ENCODE measurements around the gene SLC9A3.
"Not testable (repeated sequence)": the region's sequence is repeated elsewhere in the genome, so short reads cannot be mapped to it uniquely, and the experiment has no call there.

SLC9A3 gene

DNA sequence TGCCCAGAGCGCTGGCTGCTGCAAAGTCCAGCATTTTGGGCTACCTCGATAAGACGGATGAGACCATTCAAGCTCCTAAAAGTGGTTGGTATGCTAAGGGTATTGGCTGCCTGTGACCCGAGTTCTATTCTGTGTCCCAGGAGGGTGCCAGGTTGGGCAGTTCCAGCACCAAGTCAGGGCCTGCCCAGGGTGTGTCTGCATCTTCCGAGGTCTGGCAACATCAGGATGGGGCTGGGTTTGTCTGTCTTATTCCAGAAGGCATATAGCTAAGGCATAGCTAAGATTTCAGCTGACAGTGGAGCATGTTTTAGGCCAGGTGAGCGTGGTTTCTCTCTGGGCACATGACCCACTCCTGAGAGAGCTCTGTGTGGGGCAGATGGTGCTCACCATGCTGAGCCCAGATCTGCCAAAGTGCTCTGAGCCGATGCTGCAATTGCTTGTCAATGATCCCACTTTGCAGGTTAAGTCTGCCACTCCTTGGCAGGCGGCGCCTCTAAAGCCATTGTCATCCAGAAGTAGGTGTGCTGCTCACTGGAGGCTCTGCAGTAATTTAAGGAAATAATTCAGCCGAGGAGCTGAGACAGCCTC is 7.8 kb downstream of the SLC9A3 start:
- H3K27ac Mint-ChIP-seq: no peak overlapping the region
- peaks cover 72% of the 10 kb centered on the region for H3K27me3 Mint-ChIP-seq
- CTCF ChIA-PET: no interaction called here
- no peak for DNase-seq
- H3K4me3 Mint-ChIP-seq: no peak overlapping the region
- H3K36me3 Mint-ChIP-seq: no peaks in the 10 kb centered on the region
- H3K9me3 Mint-ChIP-seq: no peaks in the 10 kb centered on the region
- H3K4me1 Mint-ChIP-seq: no peaks in the 10 kb centered on the region

DNA sequence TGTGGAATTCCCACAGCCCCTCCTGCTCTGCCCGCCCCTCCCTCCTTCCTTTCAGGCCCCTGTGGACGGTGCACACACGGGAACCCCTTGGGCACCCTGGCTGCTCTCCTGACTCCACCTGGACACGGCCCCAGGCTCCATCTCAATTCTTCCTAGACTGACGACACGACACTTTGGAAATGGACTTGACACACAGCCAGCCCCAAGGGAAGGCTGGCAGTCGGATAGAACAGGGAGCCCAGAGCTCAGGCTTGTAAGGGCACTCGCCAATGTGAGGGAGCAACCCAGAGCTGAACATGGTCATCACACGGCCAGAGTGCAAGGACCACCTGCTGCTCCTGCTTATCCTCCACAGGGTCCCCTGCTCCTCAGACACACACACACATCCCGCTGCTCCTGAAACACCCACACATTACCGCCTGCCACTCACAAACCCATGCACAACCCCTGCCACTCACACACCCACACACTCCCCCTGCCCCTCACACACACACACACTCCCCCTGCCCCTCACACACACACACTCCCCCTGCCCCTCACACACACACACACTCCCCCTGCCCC is 8.9 kb downstream of the SLC9A3 start:
- no peaks in the 10 kb centered on the region for H3K9me3 Mint-ChIP-seq
- H3K36me3 Mint-ChIP-seq: no peaks in the 10 kb centered on the region
- no peaks in the 10 kb centered on the region for H3K4me1 Mint-ChIP-seq
- peaks cover 64% of the 10 kb centered on the region for H3K27me3 Mint-ChIP-seq
- no peak overlapping the region for H3K27ac Mint-ChIP-seq
- no peak for DNase-seq
- CTCF ChIA-PET: no interaction called here
- H3K4me3 Mint-ChIP-seq: no peak overlapping the region

DNA sequence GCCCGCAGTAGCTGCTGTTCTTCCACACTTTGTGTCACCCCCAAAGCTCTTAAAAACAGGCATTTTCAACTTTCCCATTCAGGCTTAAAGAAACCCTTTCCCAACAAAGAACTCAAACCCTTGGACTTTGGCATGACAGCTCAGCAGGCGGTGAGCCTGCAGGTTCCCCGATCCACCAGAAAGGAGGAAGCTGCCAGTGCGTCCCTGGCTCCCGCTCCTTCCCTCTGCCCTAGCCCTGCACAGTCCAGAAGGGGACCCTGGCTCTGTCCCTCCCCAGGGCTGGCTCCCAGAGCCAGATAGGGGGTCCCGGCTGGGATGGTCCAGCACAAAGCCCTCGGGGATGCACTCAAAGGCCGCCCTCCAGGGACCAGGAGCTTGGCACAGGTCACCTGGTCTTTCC is 9.6 kb downstream of the SLC9A3 start:
- Mint-ChIP-seq H3K4me3 (no peak overlapping the region), H3K27ac (no peak overlapping the region), H3K27me3 (peaks cover 66% of the 10 kb centered on the region), H3K9me3 (no peaks in the 10 kb centered on the region), H3K36me3 (no peaks in the 10 kb centered on the region), H3K4me1 (no peaks in the 10 kb centered on the region)
- CTCF ChIA-PET: no interaction called here
- DNase-seq: no peak

- Mint-ChIP-seq H3K27ac (no peak overlapping the region), H3K9me3 (no peaks in the 10 kb centered on the region), H3K27me3 (peaks cover 66% of the 10 kb centered on the region), H3K36me3 (no peaks in the 10 kb centered on the region), H3K4me1 (no peaks in the 10 kb centered on the region), H3K4me3 (no peak overlapping the region)
- no peak for DNase-seq
- CTCF ChIA-PET: no interaction called here
These were observed 10.2 kb downstream of the SLC9A3 start for GRCh38 chr5:514101-514485.

DNA sequence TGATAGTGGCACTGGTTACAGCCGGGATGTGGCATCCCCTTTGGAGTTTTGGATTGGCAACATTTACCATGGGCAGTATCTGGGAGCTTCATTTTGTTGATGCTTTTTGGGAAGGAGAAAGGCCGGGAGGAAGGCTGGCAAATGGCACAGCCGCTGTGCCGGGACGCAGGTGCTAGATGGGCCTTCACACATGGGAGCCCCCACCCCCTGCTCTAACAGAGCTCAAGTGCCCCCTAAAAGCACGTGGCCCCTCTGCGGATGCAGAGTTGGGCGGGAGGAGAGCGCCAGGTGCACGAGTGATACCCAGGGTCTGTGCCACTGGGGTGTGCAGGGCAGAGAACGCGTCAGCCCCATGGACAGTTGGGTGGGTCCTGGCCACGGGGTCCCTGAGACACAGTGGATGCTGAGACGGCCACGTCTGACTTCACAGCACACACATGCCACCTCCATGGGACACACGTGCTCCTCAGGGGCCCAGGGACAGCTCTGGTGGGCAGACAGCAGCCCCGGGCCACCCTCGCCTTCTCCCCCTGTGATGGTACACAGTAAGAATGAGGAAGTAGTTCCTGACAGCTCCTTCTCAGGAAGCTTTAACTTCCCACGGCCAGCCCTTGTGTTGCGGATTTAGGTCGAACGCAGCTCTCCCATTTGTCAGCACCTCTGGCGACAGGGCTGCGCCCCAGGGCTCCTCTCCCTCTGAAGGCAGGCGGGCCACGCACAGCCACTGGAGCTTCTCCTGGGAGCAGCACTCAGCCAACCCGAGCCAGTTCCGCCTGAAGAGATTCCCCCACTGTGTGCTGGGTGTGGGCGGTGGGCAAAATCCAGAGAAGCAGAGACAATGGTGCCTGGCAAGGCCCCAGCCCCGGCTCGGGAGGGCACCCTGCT is 10.8 kb downstream of the SLC9A3 start:
- peaks cover 60% of the 10 kb centered on the region for H3K27me3 Mint-ChIP-seq
- H3K4me3 Mint-ChIP-seq: no peak overlapping the region
- CTCF ChIA-PET: interaction anchor here (1.1 kb wide), 1 partner anchor 67 kb away, joined by 3 read pairs; no protein-coding TSS in a partner anchor
- H3K4me1 Mint-ChIP-seq: no peaks in the 10 kb centered on the region
- DNase-seq: no peak
- H3K27ac Mint-ChIP-seq: no peak overlapping the region
- H3K9me3 Mint-ChIP-seq: no peaks in the 10 kb centered on the region
- H3K36me3 Mint-ChIP-seq: no peaks in the 10 kb centered on the region

GRCh38 chr5:511476-511875 is 12.8 kb downstream of the SLC9A3 start:
- Mint-ChIP-seq H3K4me3 (no peak overlapping the region), H3K4me1 (no peaks in the 10 kb centered on the region), H3K9me3 (no peaks in the 10 kb centered on the region), H3K36me3 (no peaks in the 10 kb centered on the region), H3K27ac (no peak overlapping the region), H3K27me3 (peaks cover 43% of the 10 kb centered on the region)
- no peak for DNase-seq
- CTCF ChIA-PET: no interaction called here

DNA sequence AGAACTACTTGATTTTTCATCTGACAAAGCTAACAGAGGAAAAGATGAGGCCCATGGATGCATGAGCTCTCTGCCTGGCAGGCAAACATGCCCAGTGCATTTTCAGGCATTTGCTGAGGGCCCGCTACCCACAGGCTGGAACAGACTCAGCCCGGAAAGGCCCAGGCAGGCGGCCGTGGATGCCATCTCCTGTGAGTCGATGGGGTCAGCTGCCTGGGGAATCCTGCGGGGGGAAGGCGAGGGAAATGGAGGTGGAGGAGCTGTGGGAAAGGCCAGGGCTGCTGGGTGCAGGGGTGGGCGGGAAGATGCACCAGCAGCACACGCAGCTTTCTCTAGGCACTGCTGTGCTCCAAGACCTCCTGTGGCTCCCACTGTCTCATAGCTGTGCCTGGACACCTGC is 13.7 kb downstream of the SLC9A3 start:
- CTCF ChIA-PET: no interaction called here
- peaks cover 37% of the 10 kb centered on the region for H3K27me3 Mint-ChIP-seq
- no peak overlapping the region for H3K27ac Mint-ChIP-seq

DNA sequence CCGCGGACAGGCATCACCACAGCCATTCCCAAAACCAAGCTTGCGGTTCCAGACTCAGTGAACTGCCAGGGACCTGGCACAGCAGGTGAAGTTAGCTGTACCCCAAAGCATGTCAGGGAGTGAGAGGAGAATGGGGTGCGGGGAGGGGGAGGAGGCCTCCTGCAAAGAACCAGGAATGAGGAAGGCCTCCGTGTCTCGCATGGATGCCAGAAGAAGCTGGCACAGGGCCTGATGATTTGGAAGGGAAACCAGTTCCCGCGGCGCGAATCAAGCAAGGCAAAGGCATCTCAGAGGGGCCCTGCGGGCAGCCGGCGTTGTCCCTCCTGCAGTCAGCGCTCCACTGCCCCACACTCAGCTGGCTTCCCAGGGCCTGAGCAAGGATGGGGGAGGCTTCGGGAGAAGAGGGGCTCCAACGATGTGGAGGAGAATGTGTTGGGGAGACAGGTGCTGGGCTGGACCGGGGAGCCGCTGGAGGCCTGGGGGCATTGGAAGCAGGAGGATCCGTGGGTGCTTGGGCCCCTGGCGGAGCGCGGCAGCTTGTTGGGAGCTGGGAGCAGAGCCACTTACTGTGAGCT is 14.6 kb downstream of the SLC9A3 start:
- H3K27ac Mint-ChIP-seq: no peak overlapping the region
- CTCF ChIA-PET: no interaction called here
- no peaks in the 10 kb centered on the region for H3K4me1 Mint-ChIP-seq
- no peak overlapping the region for H3K4me3 Mint-ChIP-seq
- H3K36me3 Mint-ChIP-seq: no peaks in the 10 kb centered on the region
- peaks cover 29% of the 10 kb centered on the region for H3K27me3 Mint-ChIP-seq
- H3K9me3 Mint-ChIP-seq: no peaks in the 10 kb centered on the region
- no peak for DNase-seq

More for the DNA sequence above, 13.7 kb downstream of the SLC9A3 start:
- Mint-ChIP-seq H3K9me3 (no peaks in the 10 kb centered on the region), H3K4me3 (no peak overlapping the region), H3K4me1 (no peaks in the 10 kb centered on the region), H3K36me3 (no peaks in the 10 kb centered on the region)
- DNase-seq: no peak

- H3K36me3 Mint-ChIP-seq, H3K9me3 Mint-ChIP-seq, H3K4me3 Mint-ChIP-seq, CTCF ChIA-PET, H3K4me1 Mint-ChIP-seq, H3K27ac Mint-ChIP-seq, DNase-seq: not testable (repeated sequence)
- peaks cover 28% of the 10 kb centered on the region for H3K27me3 Mint-ChIP-seq
These were observed 16.2 kb downstream of the SLC9A3 start for GRCh38 chr5:507986-508575.

DNA sequence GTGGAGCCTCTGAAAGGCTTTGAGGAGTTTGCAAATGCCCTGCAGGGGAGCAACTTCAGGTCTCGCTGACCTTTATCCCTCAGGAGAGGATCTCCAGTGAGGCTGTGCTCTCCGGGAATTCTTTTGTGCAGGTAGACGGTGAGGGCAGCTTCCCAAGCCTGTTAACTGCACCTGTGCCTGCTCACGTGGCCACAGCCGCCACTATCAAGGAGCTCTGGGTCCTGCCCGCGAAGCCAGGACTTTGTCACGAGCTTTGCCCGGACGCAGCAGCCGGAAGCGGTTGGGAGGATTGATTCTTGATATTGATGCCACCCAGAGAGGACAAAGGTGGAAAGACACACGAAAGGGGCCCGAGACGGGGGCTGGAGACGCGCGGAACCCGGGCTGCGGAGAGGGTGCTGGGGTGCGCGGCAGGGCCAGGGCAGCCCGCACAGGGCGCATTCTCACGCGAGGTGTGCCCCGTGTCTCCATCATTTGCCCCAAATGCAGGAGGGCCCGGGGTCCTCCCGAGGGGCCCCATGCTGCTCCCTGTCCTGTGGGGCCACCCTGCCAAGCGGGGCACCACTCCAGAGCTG is 18.2 kb downstream of the SLC9A3 start:
- no peak for DNase-seq
- Mint-ChIP-seq H3K27me3 (peaks cover 43% of the 10 kb centered on the region), H3K27ac (peak overlapping the region; percentile 37), H3K4me1 (no peaks in the 10 kb centered on the region), H3K9me3 (no peaks in the 10 kb centered on the region), H3K4me3 (no peak overlapping the region), H3K36me3 (no peaks in the 10 kb centered on the region)
- CTCF ChIA-PET: no interaction called here

DNA sequence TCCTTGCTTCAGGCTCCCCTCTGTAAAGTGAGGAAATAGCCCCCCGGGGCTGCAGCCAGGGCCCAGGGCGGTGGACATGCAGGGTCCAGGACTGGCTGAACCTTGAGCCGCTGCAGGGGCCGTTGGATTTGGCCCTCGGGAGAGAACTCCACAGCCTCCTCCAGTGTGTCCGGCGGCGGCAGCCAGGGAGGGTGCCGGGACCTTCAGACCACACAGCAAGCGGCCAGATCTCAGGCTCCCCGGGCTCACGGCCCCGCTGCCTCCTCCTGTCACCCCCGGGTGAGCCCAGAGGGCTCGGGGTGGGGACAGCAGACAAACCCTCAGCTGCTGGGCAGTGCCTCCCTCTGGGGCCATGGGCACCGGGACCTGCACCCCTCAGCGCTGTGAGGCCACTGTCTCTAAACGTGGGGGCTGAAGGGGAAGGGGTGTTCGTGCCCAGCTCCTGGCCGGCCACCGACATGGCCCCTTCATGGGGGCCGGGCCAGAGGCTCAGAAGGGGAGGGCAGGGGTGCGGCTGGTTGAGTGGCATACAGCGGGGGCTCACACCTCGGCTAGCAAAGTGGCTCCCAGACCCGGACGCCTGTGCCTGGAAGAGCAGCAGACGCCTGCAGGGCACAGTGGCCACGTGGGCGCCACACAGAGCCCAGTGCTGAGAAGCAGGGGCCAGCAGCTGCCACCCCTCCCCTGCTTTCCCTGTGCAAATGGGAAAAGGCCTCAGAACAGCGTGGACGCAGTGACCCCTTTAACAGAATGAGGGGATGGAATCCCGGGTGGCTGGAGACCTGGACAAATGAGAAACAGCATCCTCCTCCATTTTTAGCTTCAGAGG is 19.7 kb downstream of the SLC9A3 start:
- no peak overlapping the region for H3K27ac Mint-ChIP-seq
- H3K4me3 Mint-ChIP-seq: no peak overlapping the region
- no peak for DNase-seq
- H3K9me3 Mint-ChIP-seq: no peaks in the 10 kb centered on the region
- no peaks in the 10 kb centered on the region for H3K4me1 Mint-ChIP-seq
- peaks cover 46% of the 10 kb centered on the region for H3K27me3 Mint-ChIP-seq
- CTCF ChIA-PET: no interaction called here
- no peaks in the 10 kb centered on the region for H3K36me3 Mint-ChIP-seq

- no peak overlapping the region for H3K27ac Mint-ChIP-seq
- H3K4me3 Mint-ChIP-seq: no peak overlapping the region
- H3K4me1 Mint-ChIP-seq: no peaks in the 10 kb centered on the region
- peaks cover 57% of the 10 kb centered on the region for H3K27me3 Mint-ChIP-seq
- CTCF ChIA-PET: interaction anchor here (1.5 kb wide), 1 partner anchor 314 kb away, joined by 3 read pairs; no protein-coding TSS in a partner anchor
- H3K9me3 Mint-ChIP-seq: no peaks in the 10 kb centered on the region
- no peak for DNase-seq
- no peaks in the 10 kb centered on the region for H3K36me3 Mint-ChIP-seq
These were observed 21.7 kb downstream of the SLC9A3 start for GRCh38 chr5:502325-503079.

- Mint-ChIP-seq H3K27me3 (peaks cover 62% of the 10 kb centered on the region), H3K27ac (no peak overlapping the region), H3K4me3 (no peak overlapping the region), H3K36me3 (no peaks in the 10 kb centered on the region), H3K4me1 (no peaks in the 10 kb centered on the region), H3K9me3 (no peaks in the 10 kb centered on the region)
- CTCF ChIA-PET: no interaction called here
- DNase-seq: no peak
These were observed 22.4 kb downstream of the SLC9A3 start for GRCh38 chr5:501831-502184.
